Measurements from ENCODE around the gene P3H2. TPM values are rescaled to one million over a fixed set of nuclear protein-coding genes. Genes with fewer than 3 reads are reported as not detected.

P3H2 gene
- total and polyA plus RNA-seq, 9 of the 15 experiments (the other 6 are each of a cell fraction or from before 2014, with no cell fraction given): 0.04 to 0.26 (median 0.22) TPM; not detected in 6

- no peak for FAIRE-seq
These were observed 170.4 kb downstream of the P3H2 start for GRCh38 chr3:189950258-189950657.

GRCh38 chr3:189949580-189949979 lies 171.1 kb downstream of the P3H2 start:
- in situ Hi-C loops (cut with MboI) (no loop called here), intact Hi-C loops (cut with micrococcal nuclease) (no loop called here)
- Histone ChIP-seq H3K79me2 (ENCODE audit: control insufficient read depth, insufficient read depth, low read length) (no peaks in the 10 kb centered on the region), H3K4me1 (replicated peaks in 1 of 2; ENCODE audit: control insufficient read depth in 2 of 2, insufficient read depth in 2 of 2, low read length in 2 of 2) (no peaks in the 10 kb centered on the region), H4K20me1 (replicated peaks; ENCODE audit: control insufficient read depth, insufficient read depth, low read length) (no peaks in the 10 kb centered on the region), H3K9me3 (replicated peaks; ENCODE audit: control insufficient read depth, insufficient read depth, low read depth, low read length) (no peaks in the 10 kb centered on the region), H3K27ac (ENCODE audit: extremely low read depth, low read depth, low read length) (no peak overlapping the region), H3K36me3 (ENCODE audit: control insufficient read depth, insufficient read depth, low read length) (no peaks in the 10 kb centered on the region), H3K9ac (ENCODE audit: insufficient read depth in 1 of 2, low read depth in 2 of 2, low read length in 2 of 2) (no peak overlapping the region), H3K4me2 (ENCODE audit: insufficient read depth, low read length) (no peak overlapping the region), H3K9me1 (ENCODE audit: control insufficient read depth, insufficient read depth, low read length) (no peaks in the 10 kb centered on the region), H3K27me3 (ENCODE audit: control insufficient read depth in 2 of 2, insufficient read depth in 2 of 2, low read length in 2 of 2) (no peaks in the 10 kb centered on the region), H2AFZ (ENCODE audit: low read depth, low read length) (no peak overlapping the region), H3K4me3 (no peak overlapping the region)
- ATAC-seq (no peak), DNase-seq (ENCODE audit: extremely low read depth in 1 of 4, low spot score in 3 of 4) (no peak), FAIRE-seq (no peak)
- WGBS (ENCODE audit: insufficient coverage, low coverage, missing lambda C conversion rate): 0% methylated on average over 4 of the region's 4 CpGs
- BruUV-seq (replicated peaks): no TSS peak
- ChIA-PET CTCF (ENCODE audit: low intra/inter-chr PET ratio) (no interaction called here), POLR2A (no interaction called here)
- TF ChIP-seq SMARCA4 (IDR thresholded peaks at IDR 0.05): no peak
- TF ChIP-seq ZNF134 (CRISPR knock-in tag; conservative IDR thresholded peaks at IDR 0.05): no peak
- TF ChIP-seq KDM2B (CRISPR knock-in tag; IDR thresholded peaks at IDR 0.05): no peak
- no peak for TF ChIP-seq CCAR2 (IDR thresholded peaks at IDR 0.05; ENCODE audit: low read depth, low read length)
- no peak for TF ChIP-seq XRCC3 (IDR thresholded peaks at IDR 0.05)
- TF ChIP-seq RAD21 (CRISPR knock-in tag; conservative IDR thresholded peaks at IDR 0.05 in 1 of 2, IDR thresholded peaks at IDR 0.05 in 1 of 2): no peak
- TF ChIP-seq, protein P1, sequence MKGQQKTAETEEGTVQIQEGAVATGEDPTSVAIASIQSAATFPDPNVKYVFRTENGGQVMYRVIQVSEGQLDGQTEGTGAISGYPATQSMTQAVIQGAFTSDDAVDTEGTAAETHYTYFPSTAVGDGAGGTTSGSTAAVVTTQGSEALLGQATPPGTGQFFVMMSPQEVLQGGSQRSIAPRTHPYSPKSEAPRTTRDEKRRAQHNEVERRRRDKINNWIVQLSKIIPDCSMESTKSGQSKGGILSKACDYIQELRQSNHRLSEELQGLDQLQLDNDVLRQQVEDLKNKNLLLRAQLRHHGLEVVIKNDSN (CRISPR knock-in tag; IDR thresholded peaks at IDR 0.05): no peak
- TF ChIP-seq ZNF354B (CRISPR knock-in tag; IDR thresholded peaks at IDR 0.05): no peak
- TF ChIP-seq, protein P2, sequence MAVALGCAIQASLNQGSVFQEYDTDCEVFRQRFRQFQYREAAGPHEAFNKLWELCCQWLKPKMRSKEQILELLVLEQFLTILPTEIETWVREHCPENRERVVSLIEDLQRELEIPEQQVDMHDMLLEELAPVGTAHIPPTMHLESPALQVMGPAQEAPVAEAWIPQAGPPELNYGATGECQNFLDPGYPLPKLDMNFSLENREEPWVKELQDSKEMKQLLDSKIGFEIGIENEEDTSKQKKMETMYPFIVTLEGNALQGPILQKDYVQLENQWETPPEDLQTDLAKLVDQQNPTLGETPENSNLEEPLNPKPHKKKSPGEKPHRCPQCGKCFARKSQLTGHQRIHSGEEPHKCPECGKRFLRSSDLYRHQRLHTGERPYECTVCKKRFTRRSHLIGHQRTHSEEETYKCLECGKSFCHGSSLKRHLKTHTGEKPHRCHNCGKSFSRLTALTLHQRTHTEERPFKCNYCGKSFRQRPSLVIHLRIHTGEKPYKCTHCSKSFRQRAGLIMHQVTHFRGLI (CRISPR knock-in tag; IDR thresholded peaks at IDR 0.05): no peak
- no peak for TF ChIP-seq NFIX (CRISPR knock-in tag; IDR thresholded peaks at IDR 0.05; ENCODE audit: low read depth)
- no peak for TF ChIP-seq ZFPM2 (CRISPR knock-in tag; IDR thresholded peaks at IDR 0.05)
- TF ChIP-seq PRMT5 (CRISPR knock-in tag; IDR thresholded peaks at IDR 0.05): no peak
- no peak for TF ChIP-seq ZNF785 (CRISPR knock-in tag; IDR thresholded peaks at IDR 0.05)
- TF ChIP-seq TARDBP (IDR thresholded peaks at IDR 0.05): no peak

More at GRCh38 chr3:189950258-189950657, 170.4 kb downstream of the P3H2 start:
- Histone ChIP-seq H3K9me3 (replicated peaks; ENCODE audit: control insufficient read depth, insufficient read depth, low read depth, low read length) (no peaks in the 10 kb centered on the region), H3K9ac (ENCODE audit: insufficient read depth in 1 of 2, low read depth in 2 of 2, low read length in 2 of 2) (no peak overlapping the region), H3K27ac (ENCODE audit: extremely low read depth, low read depth, low read length) (no peak overlapping the region), H3K36me3 (ENCODE audit: control insufficient read depth, insufficient read depth, low read length) (no peaks in the 10 kb centered on the region), H3K4me3 (no peak overlapping the region), H3K27me3 (ENCODE audit: control insufficient read depth in 2 of 2, insufficient read depth in 2 of 2, low read length in 2 of 2) (no peaks in the 10 kb centered on the region), H2AFZ (ENCODE audit: low read depth, low read length) (no peak overlapping the region), H3K4me2 (ENCODE audit: insufficient read depth, low read length) (no peak overlapping the region), H3K4me1 (replicated peaks in 1 of 2; ENCODE audit: control insufficient read depth in 2 of 2, insufficient read depth in 2 of 2, low read length in 2 of 2) (no peaks in the 10 kb centered on the region), H3K79me2 (ENCODE audit: control insufficient read depth, insufficient read depth, low read length) (no peaks in the 10 kb centered on the region), H4K20me1 (replicated peaks; ENCODE audit: control insufficient read depth, insufficient read depth, low read length) (no peaks in the 10 kb centered on the region), H3K9me1 (ENCODE audit: control insufficient read depth, insufficient read depth, low read length) (no peaks in the 10 kb centered on the region)
- ChIA-PET POLR2A (no interaction called here), CTCF (ENCODE audit: low intra/inter-chr PET ratio) (no interaction called here)
- DNase-seq (ENCODE audit: extremely low read depth in 1 of 4, low spot score in 3 of 4) (no peak), ATAC-seq (no peak)
- intact Hi-C loops (cut with micrococcal nuclease): no loop called here
- whole genome bisulfite sequencing (ENCODE audit: insufficient coverage, low coverage, missing lambda C conversion rate): 3% methylated on average over 6 of the region's 6 CpGs
- no TSS peak for BruUV-seq (replicated peaks)
- TF ChIP-seq ZNF12 (CRISPR knock-in tag; IDR thresholded peaks at IDR 0.05) (no peak), MED1 (CRISPR knock-in tag; IDR thresholded peaks at IDR 0.05; ENCODE audit: borderline replicate concordance) (no peak), ZBTB1 (CRISPR knock-in tag; IDR thresholded peaks at IDR 0.05; ENCODE audit: borderline replicate concordance, low read depth) (no peak), CSDE1 (IDR thresholded peaks at IDR 0.05) (no peak), NCOR1 (IDR thresholded peaks at IDR 0.05) (no peak), CCNT2 (IDR thresholded peaks at IDR 0.05; ENCODE audit: borderline replicate concordance, extremely low read depth, insufficient read length, low read depth, low read length) (no peak), SMARCE1 (IDR thresholded peaks at IDR 0.05) (no peak), ZNF77 (CRISPR knock-in tag; IDR thresholded peaks at IDR 0.05) (no peak), IRF2 (CRISPR knock-in tag; IDR thresholded peaks at IDR 0.05) (no peak), ZNF140 (CRISPR knock-in tag; IDR thresholded peaks at IDR 0.05) (no peak), NR2C1 (IDR thresholded peaks at IDR 0.05) (no peak), NR2C1 (tag; IDR thresholded peaks at IDR 0.05) (no peak)
- in situ Hi-C loops (cut with MboI): no loop called here
